SHP77 (cell line): ENCODE data around the gene HPX.
A peak's percentile ranks its signal among the peaks of the same experiment; 100 is the strongest.

Experiments used
- DNase-seq, 2 experiments: peaks; one replicate each; lab custom pipeline; 2025; lab: John Stamatoyannopoulos, UW

HPX gene

GRCh38 chr11:6440906-6441358 lies at the start of gene HPX:
Gene HPX, minus strand, starts transcription at chr11:6440987. Its CDS starts 24 bp downstream, at chr11:6440963.
- no peak for DNase-seq

- no peak for DNase-seq
These were observed 48.5 kb upstream of the HPX start for GRCh38 chr11:6489306-6489705.

GRCh38 chr11:6488821-6489220 lies 48.0 kb upstream of the HPX start:
- no peak for DNase-seq

- no peak for DNase-seq
These were observed 47.6 kb upstream of the HPX start for GRCh38 chr11:6488342-6488741.

GRCh38 chr11:6486938-6487337 lies 46.2 kb upstream of the HPX start:
- no peak for DNase-seq

- no peak for DNase-seq
These were observed 45.5 kb upstream of the HPX start for GRCh38 chr11:6486256-6486655.

GRCh38 chr11:6485661-6486060 lies 44.9 kb upstream of the HPX start:
- DNase-seq, result no peak

- no peak for DNase-seq
These were observed 42.2 kb upstream of the HPX start for GRCh38 chr11:6483015-6483414.

- no peak for DNase-seq
These were observed 41.7 kb upstream of the HPX start for GRCh38 chr11:6482441-6482840.

- no peak for DNase-seq
These were observed 41.1 kb upstream of the HPX start for GRCh38 chr11:6481924-6482275.

- peak; percentile 82 to 92 for DNase-seq
These were observed 40.5 kb upstream of the HPX start, which contains the start of the genes ARFIP2 and TIMM10B for GRCh38 chr11:6481012-6481923. Gene ARFIP2, minus strand, starts transcription at chr11:6481331. Its CDS starts 910 bp downstream, at chr11:6480421. Gene TIMM10B, plus strand, starts transcription at chr11:6481501. Its CDS starts 16 bp downstream, at chr11:6481517.

GRCh38 chr11:6480299-6480914 lies 39.6 kb upstream of the HPX start:
- DNase-seq, result no peak

GRCh38 chr11:6476571-6476970 lies 35.8 kb upstream of the HPX start:
- no peak for DNase-seq

- peak; percentile 7 to 29 for DNase-seq
These were observed 35.1 kb upstream of the HPX start for GRCh38 chr11:6475936-6476335.

- no peak for DNase-seq
These were observed 34.2 kb upstream of the HPX start for GRCh38 chr11:6474806-6475500.

GRCh38 chr11:6474413-6474792 lies 33.6 kb upstream of the HPX start:
- no peak for DNase-seq

- DNase-seq, result peak; percentile 23 to 62
These were observed 32.9 kb upstream of the HPX start, which contains the start of gene TRIM3 for GRCh38 chr11:6473451-6474412. Gene TRIM3, minus strand, starts transcription at chr11:6473941. Its CDS starts 8,246 bp downstream, at chr11:6465695.

GRCh38 chr11:6472934-6473333 lies 32.1 kb upstream of the HPX start:
- no peak for DNase-seq

GRCh38 chr11:6469599-6469998 lies 28.8 kb upstream of the HPX start:
- DNase-seq, result no peak

GRCh38 chr11:6468712-6469495 lies 28.1 kb upstream of the HPX start:
- peak; percentile 32 to 49 for DNase-seq

GRCh38 chr11:6459099-6459450 lies 18.3 kb upstream of the HPX start:
- DNase-seq, result no peak
